ENCODE results near the gene ADRA2B. TPM values are rescaled to one million over a fixed set of nuclear protein-coding genes. Genes with fewer than 3 reads are reported as not detected.

Gene ADRA2B
- total and polyA plus RNA-seq, 2 donors (not counting 1 experiment from before 2014, with no cell fraction given): 0.27 to 0.46 TPM

DNA sequence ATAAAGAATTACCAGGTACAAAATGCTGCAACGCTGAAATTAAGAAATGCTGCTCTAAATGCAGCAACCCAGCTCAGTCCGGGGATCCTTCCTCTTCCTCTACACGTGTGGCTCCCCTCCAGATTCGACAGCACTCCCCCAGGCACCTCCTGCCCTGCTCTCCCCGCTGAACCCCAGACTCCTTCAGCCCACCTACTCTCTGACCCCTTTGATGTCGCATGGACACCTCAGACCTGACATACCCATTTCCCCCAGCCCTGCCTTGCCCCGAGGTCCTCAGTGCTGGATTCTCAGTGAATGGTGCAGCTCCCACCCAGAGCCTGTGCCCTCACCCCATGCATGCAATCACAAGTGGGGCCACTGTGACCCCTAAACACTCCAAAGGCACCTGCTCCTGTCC, 4.6 kb upstream of the ADRA2B start:
- H3K4me3 Mint-ChIP-seq: no peak overlapping the region
- Histone ChIP-seq H3K27ac (ENCODE audit: low read length in 2 of 2) (no peak overlapping the region), H3K27me3 (replicated peaks in 1 of 4; ENCODE audit: control extremely low read depth in 1 of 4, control insufficient read depth in 3 of 4, insufficient read depth in 4 of 4, low read length in 3 of 4) (peaks cover 0 to 49% (median 11%) of the 10 kb centered on the region in 4 experiments), H3K36me3 (replicated peaks in 1 of 2; ENCODE audit: control extremely low read depth in 1 of 2, control insufficient read depth in 1 of 2, extremely low read depth in 1 of 2, insufficient read depth in 2 of 2, low read length in 1 of 2) (no peaks in the 10 kb centered on the region), H3K79me2 (ENCODE audit: control insufficient read depth, insufficient read depth, low read length) (no peaks in the 10 kb centered on the region), H3K4me2 (replicated peaks; ENCODE audit: low read depth, low read length, poor library complexity, severe bottlenecking) (no peak overlapping the region), H4K20me1 (ENCODE audit: control insufficient read depth, insufficient read depth, low read length, poor library complexity, severe bottlenecking) (no peaks in the 10 kb centered on the region), H3K9ac (ENCODE audit: low read length) (no peak overlapping the region), H3K4me3 (ENCODE audit: control extremely low read depth in 1 of 5, extremely low read depth in 1 of 5, insufficient read depth in 1 of 5, low read depth in 2 of 5, low read length in 4 of 5) (no peak overlapping the region), H3K4me1 (ENCODE audit: control insufficient read depth in 2 of 2, insufficient read depth in 2 of 2, low read length in 2 of 2) (peaks cover 16 to 18% of the 10 kb centered on the region in 2 donors), H3K9me3 (ENCODE audit: control extremely low read depth in 1 of 3, control insufficient read depth in 2 of 3, insufficient read depth in 1 of 3, low read length in 2 of 3) (peaks cover 0 to 3% (median 0%) of the 10 kb centered on the region in 3 donors), H2AFZ (ENCODE audit: insufficient read depth, low read depth, low read length, poor library complexity, severe bottlenecking) (no peak overlapping the region)
- ATAC-seq (ENCODE audit: low read depth) (no peak), DNase-seq (no peak)
- ChIA-PET POLR2A (no interaction called here), CTCF (interaction anchor here (1.6 kb wide), 1 partner anchor 53 kb away, joined by 4 read pairs; no protein-coding TSS in a partner anchor)
- H3K27ac Mint-ChIP-seq: no peak overlapping the region
- peaks cover 20% of the 10 kb centered on the region for H3K4me1 Mint-ChIP-seq
- no peak for TF ChIP-seq EZH2 (IDR thresholded peaks at IDR 0.05; ENCODE audit: borderline replicate concordance, insufficient read depth, low read depth, low read length, poor library complexity, severe bottlenecking)
- TF ChIP-seq, protein P1, sequence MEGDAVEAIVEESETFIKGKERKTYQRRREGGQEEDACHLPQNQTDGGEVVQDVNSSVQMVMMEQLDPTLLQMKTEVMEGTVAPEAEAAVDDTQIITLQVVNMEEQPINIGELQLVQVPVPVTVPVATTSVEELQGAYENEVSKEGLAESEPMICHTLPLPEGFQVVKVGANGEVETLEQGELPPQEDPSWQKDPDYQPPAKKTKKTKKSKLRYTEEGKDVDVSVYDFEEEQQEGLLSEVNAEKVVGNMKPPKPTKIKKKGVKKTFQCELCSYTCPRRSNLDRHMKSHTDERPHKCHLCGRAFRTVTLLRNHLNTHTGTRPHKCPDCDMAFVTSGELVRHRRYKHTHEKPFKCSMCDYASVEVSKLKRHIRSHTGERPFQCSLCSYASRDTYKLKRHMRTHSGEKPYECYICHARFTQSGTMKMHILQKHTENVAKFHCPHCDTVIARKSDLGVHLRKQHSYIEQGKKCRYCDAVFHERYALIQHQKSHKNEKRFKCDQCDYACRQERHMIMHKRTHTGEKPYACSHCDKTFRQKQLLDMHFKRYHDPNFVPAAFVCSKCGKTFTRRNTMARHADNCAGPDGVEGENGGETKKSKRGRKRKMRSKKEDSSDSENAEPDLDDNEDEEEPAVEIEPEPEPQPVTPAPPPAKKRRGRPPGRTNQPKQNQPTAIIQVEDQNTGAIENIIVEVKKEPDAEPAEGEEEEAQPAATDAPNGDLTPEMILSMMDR (IDR thresholded peaks at IDR 0.05): no peak
- peaks cover 27% of the 10 kb centered on the region for H3K27me3 Mint-ChIP-seq
- 35% methylated on average over 7 of the region's 7 CpGs for WGBS (ENCODE audit: insufficient coverage)
- no peaks in the 10 kb centered on the region for H3K9me3 Mint-ChIP-seq (ENCODE audit: insufficient read depth)
- intact Hi-C loops (cut with micrococcal nuclease): no loop called here

DNA sequence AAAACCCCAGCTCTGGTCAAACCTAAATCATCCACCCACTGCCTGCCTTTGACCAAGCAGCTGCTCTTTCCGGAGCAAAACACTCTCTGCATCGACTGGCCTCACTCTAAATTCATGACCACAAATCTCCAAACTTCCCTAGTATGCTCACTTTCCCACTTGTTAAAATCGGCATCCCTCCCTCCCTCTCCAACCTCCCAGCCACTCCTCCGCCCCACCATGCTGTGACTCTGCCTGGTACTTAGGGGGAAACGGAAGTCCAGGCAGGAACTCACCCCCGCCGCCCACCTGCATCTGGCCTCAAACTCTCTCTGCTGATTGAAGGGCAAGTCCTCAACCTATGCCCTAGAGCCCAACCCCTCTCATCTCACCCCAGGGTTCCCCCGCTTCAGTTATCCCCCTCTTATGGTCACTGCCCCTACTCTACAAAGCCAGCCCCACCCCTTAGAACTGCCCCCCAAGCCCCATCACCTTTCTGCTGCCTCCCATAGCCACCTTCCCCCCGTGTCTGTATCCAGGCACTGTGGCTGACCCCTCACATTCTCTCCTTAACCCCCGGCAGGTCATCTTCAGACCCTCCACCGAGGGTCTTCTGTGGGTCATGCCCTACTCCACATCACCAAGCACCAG, 3.8 kb upstream of the ADRA2B start:
- CTCF ChIA-PET: interaction anchor here (1.6 kb wide), 1 partner anchor 54 kb away, joined by 4 read pairs; no protein-coding TSS in a partner anchor
- intact Hi-C loops (cut with micrococcal nuclease): no loop called here
- ATAC-seq (ENCODE audit: low read depth): no peak

More for the DNA sequence above, 3.8 kb upstream of the ADRA2B start:
- Histone ChIP-seq H3K4me2 (replicated peaks; ENCODE audit: low read depth, low read length, poor library complexity, severe bottlenecking) (peak overlapping the region; percentile 20), H3K9ac (ENCODE audit: low read length) (no peak overlapping the region), H3K9me3 (ENCODE audit: control extremely low read depth in 1 of 3, control insufficient read depth in 2 of 3, insufficient read depth in 1 of 3, low read length in 2 of 3) (peaks cover 0 to 11% (median 0%) of the 10 kb centered on the region in 3 donors), H3K4me3 (ENCODE audit: control extremely low read depth in 1 of 5, extremely low read depth in 1 of 5, insufficient read depth in 1 of 5, low read depth in 2 of 5, low read length in 4 of 5) (no peak overlapping the region), H3K27me3 (replicated peaks in 1 of 4; ENCODE audit: control extremely low read depth in 1 of 4, control insufficient read depth in 3 of 4, insufficient read depth in 4 of 4, low read length in 3 of 4) (peaks cover 0 to 51% (median 12%) of the 10 kb centered on the region in 4 experiments), H4K20me1 (ENCODE audit: control insufficient read depth, insufficient read depth, low read length, poor library complexity, severe bottlenecking) (no peaks in the 10 kb centered on the region), H2AFZ (ENCODE audit: insufficient read depth, low read depth, low read length, poor library complexity, severe bottlenecking) (no peak overlapping the region), H3K79me2 (ENCODE audit: control insufficient read depth, insufficient read depth, low read length) (no peaks in the 10 kb centered on the region), H3K4me1 (ENCODE audit: control insufficient read depth in 2 of 2, insufficient read depth in 2 of 2, low read length in 2 of 2) (peaks cover 18 to 22% of the 10 kb centered on the region in 2 donors), H3K36me3 (replicated peaks in 1 of 2; ENCODE audit: control extremely low read depth in 1 of 2, control insufficient read depth in 1 of 2, extremely low read depth in 1 of 2, insufficient read depth in 2 of 2, low read length in 1 of 2) (no peaks in the 10 kb centered on the region), H3K27ac (ENCODE audit: low read length in 2 of 2) (no peak overlapping the region)
- no peak for DNase-seq
- POLR2A ChIA-PET: no interaction called here
- Mint-ChIP-seq H3K4me3 (peak overlapping the region; percentile 42), H3K9me3 (ENCODE audit: insufficient read depth) (no peaks in the 10 kb centered on the region), H3K27me3 (peaks cover 34% of the 10 kb centered on the region), H3K4me1 (peaks cover 26% of the 10 kb centered on the region), H3K27ac (no peak overlapping the region)
- no peak for TF ChIP-seq EZH2 (IDR thresholded peaks at IDR 0.05; ENCODE audit: borderline replicate concordance, insufficient read depth, low read depth, low read length, poor library complexity, severe bottlenecking)
- TF ChIP-seq, protein P1 (IDR thresholded peaks at IDR 0.05): no peak
- WGBS (ENCODE audit: insufficient coverage): 19% methylated on average over 11 of the region's 11 CpGs
